HEK293 (cell line): ENCODE data around the gene SUSD4.

Experiments
- CTCF ChIA-PET: fragments of 350-600 bp; formaldehyde crosslinking; extraction: SDS; loops from one replicate; lab custom pipeline; 2021; ENCODE audit warnings: antibody characterized with exemption; lab: Yijun Ruan, JAX
- POLR2A ChIA-PET: fragments of 300-600 bp; formaldehyde crosslinking; extraction: SDS; loops from one replicate; lab custom pipeline; 2020; ENCODE audit warnings: antibody characterized with exemption, inconsistent platforms; lab: Yijun Ruan, JAX
- H3K27ac ChIP-seq: fragments of 200-500 bp; sonication (Bioruptor generic); 2 replicates; pipeline ENCODE4 v1.5.1; 2014; ENCODE audit warnings: low read depth, low read length, control low read depth, inconsistent platforms; ENCODE audit errors: extremely low read depth
- H3K36me3 ChIP-seq, 2 experiments: fragments of 200-500 bp in 1 of 2; sonication (Bioruptor generic) in 1 of 2; 1 replicate in 1 of 2; 2 replicates in 1 of 2; pipeline ENCODE4 v1.5.1; 2014 to 2017; ENCODE audit warnings: inconsistent platforms in 2 of 2, low read length in 2 of 2; ENCODE audit not compliant: control insufficient read depth in 2 of 2, insufficient read depth in 1 of 2
- H3K4me1 ChIP-seq: fragments of 200-500 bp; sonication (Bioruptor generic); 2 replicates; pipeline ENCODE4 v1.5.1; 2014; ENCODE audit warnings: mild to moderate bottlenecking, low read length, inconsistent platforms; ENCODE audit not compliant: control insufficient read depth, insufficient read depth
- H3K4me3 ChIP-seq: 2 replicates; pipeline ENCODE4 v1.5.1; 2011; ENCODE audit warnings: low read depth, mild to moderate bottlenecking, control low read depth, low read length, moderate library complexity
- H3K9me3 ChIP-seq: fragments of 200-500 bp; sonication (Bioruptor generic); 2 replicates; pipeline ENCODE4 v1.5.1; 2014; ENCODE audit warnings: low read depth, low read length, inconsistent platforms; ENCODE audit not compliant: control insufficient read depth, insufficient read depth
- ATF2 ChIP-seq: fragments of 450-650 bp; formaldehyde crosslinking; IDR thresholded peaks from 2 replicates; pipeline ENCODE4 v1.5.1; 2016; ENCODE audit warnings: missing biosample characterization, missing genetic modification characterization, low read depth
- TRIM28 ChIP-seq: IDR thresholded peaks from 2 replicates; pipeline ENCODE4 v1.6.1; 2011; ENCODE audit warnings: low read length, control low read depth, borderline replicate concordance
- ZBTB6 ChIP-seq: fragments of 450-650 bp; formaldehyde crosslinking; IDR thresholded peaks from 2 replicates; pipeline ENCODE4 v1.5.1; 2017; ENCODE audit warnings: missing biosample characterization, missing genetic modification characterization
- ZIC2 ChIP-seq: fragments of 450-650 bp; formaldehyde crosslinking; IDR thresholded peaks from 2 replicates; pipeline ENCODE4 v1.5.1; 2016; ENCODE audit warnings: missing biosample characterization, missing genetic modification characterization
- ZNF155 ChIP-seq: fragments of 450-650 bp; formaldehyde crosslinking; IDR thresholded peaks from 2 replicates; pipeline ENCODE4 v1.5.1; 2016; ENCODE audit warnings: missing biosample characterization, missing genetic modification characterization
- ZNF169 ChIP-seq: fragments of 450-650 bp; formaldehyde crosslinking; IDR thresholded peaks from 2 replicates; pipeline ENCODE4 v1.5.1; 2016; ENCODE audit warnings: missing biosample characterization, missing genetic modification characterization
- ZNF292 ChIP-seq: fragments of 450-650 bp; formaldehyde crosslinking; IDR thresholded peaks from 2 replicates; pipeline ENCODE4 v1.5.1; 2016; ENCODE audit warnings: low read depth, missing biosample characterization, missing genetic modification characterization, borderline replicate concordance
- ZNF311 ChIP-seq: fragments of 450-650 bp; formaldehyde crosslinking; IDR thresholded peaks from 2 replicates; pipeline ENCODE4 v1.5.1; 2017; ENCODE audit warnings: missing biosample characterization, missing genetic modification characterization, borderline replicate concordance
- ZNF341 ChIP-seq: fragments of 450-650 bp; formaldehyde crosslinking; IDR thresholded peaks from 2 replicates; pipeline ENCODE4; 2016; ENCODE audit warnings: low read depth, missing biosample characterization, missing genetic modification characterization
- ZNF354C ChIP-seq: fragments of 450-650 bp; formaldehyde crosslinking; IDR thresholded peaks from 2 replicates; pipeline ENCODE4 v1.5.1; 2016; ENCODE audit warnings: missing biosample characterization, missing genetic modification characterization, low read depth, borderline replicate concordance
- ZNF362 ChIP-seq: fragments of 450-650 bp; formaldehyde crosslinking; IDR thresholded peaks from 2 replicates; pipeline ENCODE4 v1.5.1; 2016; ENCODE audit warnings: missing biosample characterization, missing genetic modification characterization
- ZNF37A ChIP-seq: fragments of 450-650 bp; IDR thresholded peaks from 2 replicates; pipeline ENCODE4 v1.5.1; 2018; ENCODE audit warnings: missing biosample characterization, missing genetic modification characterization
- ZNF404 ChIP-seq: fragments of 450-650 bp; formaldehyde crosslinking; IDR thresholded peaks from 2 replicates; pipeline ENCODE4 v1.5.1; 2017; ENCODE audit warnings: missing biosample characterization, missing genetic modification characterization
- ZNF416 ChIP-seq: fragments of 450-650 bp; formaldehyde crosslinking; IDR thresholded peaks from 2 replicates; pipeline ENCODE4 v1.5.1; 2016; ENCODE audit warnings: missing biosample characterization, missing genetic modification characterization
- ZNF555 ChIP-seq: fragments of 450-650 bp; formaldehyde crosslinking; conservative IDR thresholded peaks from 2 replicates; pipeline ENCODE4 v1.5.1; 2017; ENCODE audit warnings: missing biosample characterization, mild to moderate bottlenecking, missing genetic modification characterization, inconsistent platforms
- ZNF621 ChIP-seq: fragments of 450-650 bp; formaldehyde crosslinking; IDR thresholded peaks from 2 replicates; pipeline ENCODE4 v1.5.1; 2017; ENCODE audit warnings: missing biosample characterization, missing genetic modification characterization
- ZNF629 ChIP-seq: fragments of 450-650 bp; formaldehyde crosslinking; IDR thresholded peaks from 2 replicates; pipeline ENCODE4 v1.5.1; 2017; ENCODE audit warnings: missing biosample characterization, missing genetic modification characterization
- ZNF639 ChIP-seq: fragments of 450-650 bp; formaldehyde crosslinking; IDR thresholded peaks from 2 replicates; pipeline ENCODE4 v1.5.1; 2016; ENCODE audit warnings: missing biosample characterization, missing genetic modification characterization
- ZNF701 ChIP-seq: fragments of 450-650 bp; formaldehyde crosslinking; IDR thresholded peaks from 2 replicates; pipeline ENCODE4 v1.5.1; 2016; ENCODE audit warnings: missing biosample characterization, missing genetic modification characterization
- ZNF704 ChIP-seq: fragments of 450-650 bp; formaldehyde crosslinking; IDR thresholded peaks from 2 replicates; pipeline ENCODE4 v1.5.1; 2016; ENCODE audit warnings: missing biosample characterization, missing genetic modification characterization

Gene SUSD4

GRCh38 chr1:223311826-223312225 is 52.1 kb downstream of the SUSD4 start:
- POLR2A ChIA-PET, result no interaction called here
- no peaks in the 10 kb centered on the region for H3K9me3 ChIP-seq
- no peak for TF ChIP-seq ZNF704
- no peak for TF ChIP-seq TRIM28
- TF ChIP-seq ZIC2 (tag by site-specific recombination), result no peak
- TF ChIP-seq ZNF354C (tag by site-specific recombination), result no peak
- no peak for TF ChIP-seq ZNF37A (tag by site-specific recombination)
- TF ChIP-seq ZNF621, result no peak
- TF ChIP-seq ZNF311 (tag by site-specific recombination), result no peak
- TF ChIP-seq ZNF639 (tag by site-specific recombination), result no peak
- no peak for TF ChIP-seq ZNF404 (tag by site-specific recombination)
- TF ChIP-seq ZNF362 (tag by site-specific recombination), result no peak
- no peak for TF ChIP-seq ZNF292
- TF ChIP-seq ZNF416, result no peak
- TF ChIP-seq ZNF629 (tag by site-specific recombination), result no peak
- no peak for TF ChIP-seq ZNF555 (tag by site-specific recombination)
- TF ChIP-seq ATF2 (tag by site-specific recombination), result no peak
- TF ChIP-seq ZNF341 (tag by site-specific recombination), result no peak
- no peak for TF ChIP-seq ZNF169
- TF ChIP-seq ZNF155 (tag by site-specific recombination), result no peak
- no peak overlapping the region for H3K4me3 ChIP-seq
- CTCF ChIA-PET, result interaction anchor here (0.8 to 0.9 kb wide), 2 partner anchors 178 to 189 kb away, joined by 4 read pairs; no protein-coding TSS in a partner anchor
- H3K4me1 ChIP-seq, result no peaks in the 10 kb centered on the region
- no peak overlapping the region for H3K27ac ChIP-seq
- H3K36me3 ChIP-seq, result no peaks in the 10 kb centered on the region

GRCh38 chr1:223308136-223308535 is 55.8 kb downstream of the SUSD4 start:
- H3K9me3 ChIP-seq, result no peaks in the 10 kb centered on the region
- POLR2A ChIA-PET, result no interaction called here
- CTCF ChIA-PET, result interaction anchor here (0.6 to 0.9 kb wide), 3 partner anchors 168 to 403 kb away, joined by 3 read pairs; no protein-coding TSS in a partner anchor
- no peak overlapping the region for H3K27ac ChIP-seq
- no peaks in the 10 kb centered on the region for H3K4me1 ChIP-seq
- no peak overlapping the region for H3K4me3 ChIP-seq
- TF ChIP-seq ZBTB6 (tag by site-specific recombination) (no peak), ZNF701 (tag by site-specific recombination) (no peak)
- H3K36me3 ChIP-seq, result no peaks in the 10 kb centered on the region
